ENCODE results near the gene RABEP2.
"Not testable (repeated sequence)": the region's sequence is repeated elsewhere in the genome, so short reads cannot be mapped to it uniquely, and the experiment has no call there.

The RABEP2 gene

DNA sequence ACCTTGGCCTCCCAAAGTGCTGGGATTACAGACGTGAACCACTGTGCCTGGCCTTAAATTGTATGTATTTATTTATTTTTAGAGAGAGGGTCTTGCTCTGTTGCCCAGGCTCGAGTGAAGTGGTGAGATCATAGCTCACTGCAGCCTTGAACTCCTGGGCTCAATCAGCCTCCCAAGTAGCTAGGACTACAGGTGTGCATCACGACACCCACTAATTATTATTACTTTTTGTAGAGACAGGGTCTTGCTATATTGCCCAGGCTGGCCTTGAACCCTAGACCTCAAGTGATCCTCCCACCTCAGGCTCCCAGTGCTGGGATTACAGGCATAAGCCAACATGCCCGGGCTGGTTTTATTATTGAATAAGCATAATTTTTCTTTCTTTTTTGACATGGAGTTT, 21.6 kb upstream of the RABEP2 start:
- Histone ChIP-seq H3K9ac (ENCODE audit: low read length) (no peak overlapping the region), H3K27me3 (replicated peaks; ENCODE audit: control insufficient read depth, insufficient read depth, low read length) (no peaks in the 10 kb centered on the region), H3K9me3 (ENCODE audit: control insufficient read depth, low read length) (no peaks in the 10 kb centered on the region), H3K4me1 (ENCODE audit: control insufficient read depth, insufficient read depth, low read length) (peaks cover 12% of the 10 kb centered on the region), H3K36me3 (ENCODE audit: control insufficient read depth, insufficient read depth, low read length, severe bottlenecking) (no peaks in the 10 kb centered on the region), H3K4me3 (ENCODE audit: low read length) (no peak overlapping the region)
- DNase-seq (ENCODE audit: low read depth), result no peak

- Histone ChIP-seq H3K4me3 (ENCODE audit: low read length) (no peak overlapping the region), H3K9me3 (ENCODE audit: control insufficient read depth, low read length) (no peaks in the 10 kb centered on the region), H3K36me3 (ENCODE audit: control insufficient read depth, insufficient read depth, low read length, severe bottlenecking) (no peaks in the 10 kb centered on the region)
Observed at GRCh38 chr16:28943281-28943680, 18.2 kb upstream of the RABEP2 start.

GRCh38 chr16:28939825-28940224, 14.8 kb upstream of the RABEP2 start:
- H3K4me3 ChIP-seq (ENCODE audit: low read length); H3K9ac ChIP-seq (ENCODE audit: low read length); DNase-seq (ENCODE audit: low read depth); H3K36me3 ChIP-seq (ENCODE audit: control insufficient read depth, insufficient read depth, low read length, severe bottlenecking); H3K9me3 ChIP-seq (ENCODE audit: control insufficient read depth, low read length); H3K4me1 ChIP-seq (ENCODE audit: control insufficient read depth, insufficient read depth, low read length); H3K27me3 ChIP-seq (replicated peaks; ENCODE audit: control insufficient read depth, insufficient read depth, low read length): not testable (repeated sequence)

More at GRCh38 chr16:28943281-28943680, 18.2 kb upstream of the RABEP2 start:
- H3K4me1 ChIP-seq (ENCODE audit: control insufficient read depth, insufficient read depth, low read length), result peaks cover 9% of the 10 kb centered on the region
- H3K9ac ChIP-seq (ENCODE audit: low read length), result no peak overlapping the region
- no peak for DNase-seq (ENCODE audit: low read depth)
- no peaks in the 10 kb centered on the region for H3K27me3 ChIP-seq (replicated peaks; ENCODE audit: control insufficient read depth, insufficient read depth, low read length)

DNA sequence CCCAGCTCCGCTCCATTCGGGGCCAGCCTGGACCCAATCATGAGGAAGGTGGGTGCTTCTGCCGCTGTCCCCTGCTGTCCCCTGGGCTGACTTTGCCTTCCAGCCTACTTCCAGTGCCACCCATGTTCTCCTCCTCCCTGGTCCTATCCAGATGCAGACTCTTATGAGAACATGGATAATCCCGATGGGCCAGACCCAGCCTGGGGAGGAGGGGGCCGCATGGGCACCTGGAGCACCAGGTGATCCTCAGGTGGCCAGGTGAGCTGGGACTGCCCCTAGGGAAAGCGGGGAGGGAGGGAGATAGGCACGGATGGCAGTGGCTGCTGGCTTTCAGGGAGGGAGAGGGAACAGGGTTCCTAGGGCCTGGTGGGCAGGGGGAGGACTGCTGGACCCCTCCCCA, 13.7 kb upstream of the RABEP2 start:
- H3K27me3 ChIP-seq (replicated peaks; ENCODE audit: control insufficient read depth, insufficient read depth, low read length), result peaks cover 11% of the 10 kb centered on the region
- no peaks in the 10 kb centered on the region for H3K4me1 ChIP-seq (ENCODE audit: control insufficient read depth, insufficient read depth, low read length)
- DNase-seq (ENCODE audit: low read depth), result no peak
- H3K4me3 ChIP-seq (ENCODE audit: low read length), result no peak overlapping the region
- no peaks in the 10 kb centered on the region for H3K36me3 ChIP-seq (ENCODE audit: control insufficient read depth, insufficient read depth, low read length, severe bottlenecking)
- H3K9me3 ChIP-seq (ENCODE audit: control insufficient read depth, low read length), result no peaks in the 10 kb centered on the region
- no peak overlapping the region for H3K9ac ChIP-seq (ENCODE audit: low read length)

DNA sequence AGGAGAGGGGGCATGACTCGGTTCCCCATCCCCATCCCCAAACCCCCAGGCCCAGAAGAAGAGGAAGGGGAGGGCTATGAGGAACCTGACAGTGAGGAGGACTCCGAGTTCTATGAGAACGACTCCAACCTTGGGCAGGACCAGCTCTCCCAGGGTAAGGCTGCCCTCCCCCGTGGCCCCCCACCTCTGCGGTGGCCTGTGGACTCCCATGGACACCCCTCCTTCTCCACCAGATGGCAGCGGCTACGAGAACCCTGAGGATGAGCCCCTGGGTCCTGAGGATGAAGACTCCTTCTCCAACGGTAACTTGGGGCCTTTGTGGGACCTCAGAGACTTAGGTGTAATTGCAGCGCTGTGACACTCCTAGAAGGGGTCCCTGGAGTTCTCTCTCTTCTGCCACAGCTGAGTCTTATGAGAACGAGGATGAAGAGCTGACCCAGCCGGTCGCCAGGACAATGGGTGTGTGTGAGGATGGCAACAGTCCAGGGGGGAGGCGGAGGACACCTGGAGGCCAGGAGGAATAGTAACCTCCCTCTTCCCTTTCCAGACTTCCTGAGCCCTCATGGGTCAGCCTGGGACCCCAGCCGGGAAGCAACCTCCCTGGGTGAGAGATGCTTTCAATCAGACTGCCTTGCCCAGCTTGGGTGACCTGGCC, 12.3 kb upstream of the RABEP2 start:
- H3K9ac ChIP-seq (ENCODE audit: low read length), result no peak overlapping the region
- H3K9me3 ChIP-seq (ENCODE audit: control insufficient read depth, low read length), result no peaks in the 10 kb centered on the region
- H3K27me3 ChIP-seq (replicated peaks; ENCODE audit: control insufficient read depth, insufficient read depth, low read length), result peaks cover 11% of the 10 kb centered on the region
- H3K4me3 ChIP-seq (ENCODE audit: low read length), result no peak overlapping the region
- no peak for DNase-seq (ENCODE audit: low read depth)
- no peaks in the 10 kb centered on the region for H3K36me3 ChIP-seq (ENCODE audit: control insufficient read depth, insufficient read depth, low read length, severe bottlenecking)
- H3K4me1 ChIP-seq (ENCODE audit: control insufficient read depth, insufficient read depth, low read length), result no peaks in the 10 kb centered on the region

DNA sequence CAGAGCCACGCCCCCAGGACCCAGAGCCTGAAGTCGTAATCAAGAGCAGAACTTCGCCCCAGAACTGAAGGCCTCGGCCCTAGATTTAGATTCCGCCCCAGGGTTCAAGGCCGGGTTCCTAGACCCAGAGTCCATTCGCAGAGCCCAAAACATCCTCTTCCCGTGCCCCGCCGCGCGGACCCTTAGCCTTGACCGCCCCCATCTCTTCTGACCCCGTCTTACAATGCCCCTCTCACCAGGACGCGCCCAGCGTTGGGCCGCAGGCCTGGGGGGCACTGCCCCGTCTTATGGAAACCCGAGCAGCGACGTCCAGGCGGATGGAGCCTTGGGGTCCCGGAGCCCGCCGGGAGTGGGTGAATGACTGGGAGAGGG, 11.7 kb upstream of the RABEP2 start:
- no peak for DNase-seq (ENCODE audit: low read depth)
- no peak overlapping the region for H3K9ac ChIP-seq (ENCODE audit: low read length)
- no peaks in the 10 kb centered on the region for H3K36me3 ChIP-seq (ENCODE audit: control insufficient read depth, insufficient read depth, low read length, severe bottlenecking)
- H3K9me3 ChIP-seq (ENCODE audit: control insufficient read depth, low read length), result no peaks in the 10 kb centered on the region
- no peaks in the 10 kb centered on the region for H3K4me1 ChIP-seq (ENCODE audit: control insufficient read depth, insufficient read depth, low read length)
- H3K4me3 ChIP-seq (ENCODE audit: low read length), result no peak overlapping the region
- H3K27me3 ChIP-seq (replicated peaks; ENCODE audit: control insufficient read depth, insufficient read depth, low read length), result peaks cover 11% of the 10 kb centered on the region

GRCh38 chr16:28935924-28936783, 11.1 kb upstream of the RABEP2 start:
- Histone ChIP-seq H3K9ac (ENCODE audit: low read length) (no peak overlapping the region), H3K9me3 (ENCODE audit: control insufficient read depth, low read length) (no peaks in the 10 kb centered on the region), H3K36me3 (ENCODE audit: control insufficient read depth, insufficient read depth, low read length, severe bottlenecking) (no peaks in the 10 kb centered on the region), H3K4me3 (ENCODE audit: low read length) (peak overlapping the region; percentile 4), H3K27me3 (replicated peaks; ENCODE audit: control insufficient read depth, insufficient read depth, low read length) (peaks cover 11% of the 10 kb centered on the region), H3K4me1 (ENCODE audit: control insufficient read depth, insufficient read depth, low read length) (no peaks in the 10 kb centered on the region)
- peak; percentile 56 for DNase-seq (ENCODE audit: low read depth)

DNA sequence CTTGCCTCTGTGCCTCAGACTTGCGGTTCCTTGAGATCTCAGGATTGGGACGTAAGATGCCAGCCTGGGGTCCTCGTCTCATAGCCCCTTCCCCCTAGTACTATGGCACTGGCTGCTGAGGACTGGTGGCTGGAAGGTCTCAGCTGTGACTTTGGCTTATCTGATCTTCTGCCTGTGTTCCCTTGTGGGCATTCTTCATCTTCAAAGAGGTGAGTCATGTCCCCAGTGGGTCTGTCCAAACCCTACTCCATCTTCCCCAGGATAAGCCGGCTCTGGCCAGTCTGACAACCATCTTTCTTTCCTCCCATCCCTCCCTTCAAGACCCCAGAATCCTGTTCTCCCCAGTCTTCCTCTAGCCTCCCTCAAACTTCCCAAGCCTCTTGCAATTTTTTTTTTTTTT, 10.3 kb upstream of the RABEP2 start:
- H3K9me3 ChIP-seq (ENCODE audit: control insufficient read depth, low read length), result no peaks in the 10 kb centered on the region
- H3K36me3 ChIP-seq (ENCODE audit: control insufficient read depth, insufficient read depth, low read length, severe bottlenecking), result no peaks in the 10 kb centered on the region
- peaks cover 11% of the 10 kb centered on the region for H3K27me3 ChIP-seq (replicated peaks; ENCODE audit: control insufficient read depth, insufficient read depth, low read length)
- H3K4me3 ChIP-seq (ENCODE audit: low read length), result no peak overlapping the region
- no peak for DNase-seq (ENCODE audit: low read depth)
- no peak overlapping the region for H3K9ac ChIP-seq (ENCODE audit: low read length)
- H3K4me1 ChIP-seq (ENCODE audit: control insufficient read depth, insufficient read depth, low read length), result no peaks in the 10 kb centered on the region

DNA sequence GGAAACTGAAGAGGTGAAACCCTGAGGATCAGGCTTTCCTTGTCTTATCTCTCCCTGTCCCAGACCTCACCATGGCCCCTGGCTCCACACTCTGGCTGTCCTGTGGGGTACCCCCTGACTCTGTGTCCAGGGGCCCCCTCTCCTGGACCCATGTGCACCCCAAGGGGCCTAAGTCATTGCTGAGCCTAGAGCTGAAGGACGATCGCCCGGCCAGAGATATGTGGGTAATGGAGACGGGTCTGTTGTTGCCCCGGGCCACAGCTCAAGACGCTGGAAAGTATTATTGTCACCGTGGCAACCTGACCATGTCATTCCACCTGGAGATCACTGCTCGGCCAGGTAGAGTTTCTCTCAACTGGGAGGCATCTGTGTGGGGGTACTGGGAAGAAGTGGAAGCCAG, 8.1 kb upstream of the RABEP2 start:
- Histone ChIP-seq H3K9me3 (ENCODE audit: control insufficient read depth, low read length) (no peaks in the 10 kb centered on the region), H3K9ac (ENCODE audit: low read length) (no peak overlapping the region), H3K4me1 (ENCODE audit: control insufficient read depth, insufficient read depth, low read length) (no peaks in the 10 kb centered on the region), H3K36me3 (ENCODE audit: control insufficient read depth, insufficient read depth, low read length, severe bottlenecking) (no peaks in the 10 kb centered on the region), H3K27me3 (replicated peaks; ENCODE audit: control insufficient read depth, insufficient read depth, low read length) (peaks cover 11% of the 10 kb centered on the region), H3K4me3 (ENCODE audit: low read length) (no peak overlapping the region)
- no peak for DNase-seq (ENCODE audit: low read depth)

GRCh38 chr16:28932339-28933141, 7.5 kb upstream of the RABEP2 start:
- Histone ChIP-seq H3K9ac (ENCODE audit: low read length) (no peak overlapping the region), H3K4me3 (ENCODE audit: low read length) (no peak overlapping the region), H3K4me1 (ENCODE audit: control insufficient read depth, insufficient read depth, low read length) (no peaks in the 10 kb centered on the region), H3K36me3 (ENCODE audit: control insufficient read depth, insufficient read depth, low read length, severe bottlenecking) (no peaks in the 10 kb centered on the region), H3K9me3 (ENCODE audit: control insufficient read depth, low read length) (no peaks in the 10 kb centered on the region), H3K27me3 (replicated peaks; ENCODE audit: control insufficient read depth, insufficient read depth, low read length) (peaks cover 10% of the 10 kb centered on the region)
- DNase-seq (ENCODE audit: low read depth), result no peak

DNA sequence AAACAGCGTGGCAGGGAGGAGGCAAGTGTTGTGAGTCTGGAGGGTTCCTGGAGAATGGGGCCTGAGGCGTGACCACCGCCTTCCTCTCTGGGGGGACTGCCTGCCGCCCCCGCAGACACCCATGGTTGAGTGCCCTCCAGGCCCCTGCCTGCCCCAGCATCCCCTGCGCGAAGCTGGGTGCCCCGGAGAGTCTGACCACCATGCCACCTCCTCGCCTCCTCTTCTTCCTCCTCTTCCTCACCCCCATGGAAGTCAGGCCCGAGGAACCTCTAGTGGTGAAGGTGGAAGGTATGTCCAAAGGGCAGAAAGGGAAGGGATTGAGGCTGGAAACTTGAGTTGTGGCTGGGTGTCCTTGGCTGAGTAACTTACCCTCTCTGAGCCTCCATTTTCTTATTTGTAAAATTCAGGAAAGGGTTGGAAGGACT, 6.8 kb upstream of the RABEP2 start, which contains the start of gene CD19:
CD19 (plus strand) TSS at position 171 of the 425 bp plus-strand sequence; CDS start at position 201, 30 bp downstream.
- H3K9ac ChIP-seq (ENCODE audit: low read length), result no peak within 1 kb of the TSS
- H3K4me1 ChIP-seq (ENCODE audit: control insufficient read depth, insufficient read depth, low read length), result no peaks in the 10 kb centered on the region
- no peaks in the 10 kb centered on the region for H3K36me3 ChIP-seq (ENCODE audit: control insufficient read depth, insufficient read depth, low read length, severe bottlenecking)
- no peak for DNase-seq (ENCODE audit: low read depth)
- H3K4me3 ChIP-seq (ENCODE audit: low read length), result no peak within 1 kb of the TSS
- H3K9me3 ChIP-seq (ENCODE audit: control insufficient read depth, low read length), result no peaks in the 10 kb centered on the region
- H3K27me3 ChIP-seq (replicated peaks; ENCODE audit: control insufficient read depth, insufficient read depth, low read length), result peaks cover 7% of the 10 kb centered on the region

Measured in adipocyte (in vitro differentiated cells).